GM19193 (cell line): ENCODE measurements around the gene DCDC1.

Experiments
- POLR2A ChIP-seq: IDR thresholded peaks from 4 replicates; pipeline ENCODE4 v1.6.1; 2011; ENCODE audit not compliant: insufficient read depth, insufficient read length; ENCODE audit errors: extremely low read depth

DCDC1 gene

DNA sequence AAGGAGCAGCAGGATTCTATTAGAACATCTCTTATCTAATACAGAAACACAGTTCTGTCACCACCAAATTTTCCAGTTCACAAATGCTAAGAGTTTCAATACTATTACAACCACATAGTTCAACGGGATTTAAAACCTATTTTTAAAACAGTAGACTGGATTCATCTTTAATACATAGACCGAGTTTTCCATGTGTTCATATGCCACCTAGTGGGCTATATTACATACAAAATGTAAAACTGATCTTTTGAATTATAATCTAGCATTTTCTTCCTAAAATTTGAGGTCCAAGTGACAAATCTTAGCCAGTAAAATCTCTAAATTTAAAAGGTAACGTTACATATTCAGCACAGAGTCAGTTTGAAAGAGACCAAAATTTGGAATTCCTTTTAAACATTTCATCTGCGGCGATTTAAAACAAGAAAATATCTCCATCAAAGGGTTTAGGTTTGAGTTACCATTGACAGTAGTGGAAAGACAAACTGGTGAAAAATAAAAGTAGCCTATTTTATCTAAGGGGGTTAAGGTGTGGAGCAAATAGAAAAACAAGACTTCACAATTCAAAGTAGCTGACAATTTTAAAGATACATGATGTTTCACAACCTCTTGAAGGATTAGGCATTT lies 514.0 kb downstream of the DCDC1 start:
- no peak for TF ChIP-seq POLR2A

DNA sequence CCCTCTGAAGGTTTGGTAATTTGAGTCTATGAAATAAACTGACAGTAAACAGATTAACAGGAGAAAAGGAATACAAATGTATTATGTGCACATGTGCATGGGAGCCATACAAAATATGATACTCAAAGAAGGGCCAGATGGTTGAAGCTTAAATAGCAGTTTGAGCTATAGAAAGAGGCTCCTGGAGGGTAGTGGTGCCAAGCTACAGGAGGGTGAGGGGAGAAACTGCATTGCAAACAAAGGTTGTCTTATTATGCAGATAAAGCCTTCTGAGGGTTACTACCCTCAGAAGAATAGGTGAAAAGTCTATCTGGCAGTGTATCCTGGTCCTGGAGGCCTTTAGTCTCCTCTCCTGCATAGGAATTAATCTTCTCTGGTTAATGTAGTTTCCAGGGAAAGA lies 516.1 kb downstream of the DCDC1 start:
- TF ChIP-seq POLR2A: no peak

DNA sequence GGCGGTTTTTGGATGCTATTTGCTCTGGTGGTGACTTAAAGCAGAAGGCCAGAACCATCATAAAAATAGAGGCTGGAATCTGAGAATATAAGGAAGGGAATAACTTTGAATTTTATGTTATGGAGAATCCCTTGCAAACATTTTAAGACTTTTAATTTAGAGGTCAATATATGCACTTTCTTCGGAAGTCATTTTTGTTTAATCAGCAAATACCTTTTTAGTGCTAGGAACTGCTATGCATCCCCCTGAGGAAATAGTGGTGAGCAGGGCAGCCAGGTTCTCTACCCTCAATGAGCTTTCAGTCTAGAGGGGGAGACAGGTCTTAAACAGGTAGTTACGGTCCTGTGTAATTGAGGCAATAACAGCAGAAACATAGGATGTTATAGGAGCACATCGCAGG lies 516.9 kb downstream of the DCDC1 start:
- TF ChIP-seq POLR2A: no peak

DNA sequence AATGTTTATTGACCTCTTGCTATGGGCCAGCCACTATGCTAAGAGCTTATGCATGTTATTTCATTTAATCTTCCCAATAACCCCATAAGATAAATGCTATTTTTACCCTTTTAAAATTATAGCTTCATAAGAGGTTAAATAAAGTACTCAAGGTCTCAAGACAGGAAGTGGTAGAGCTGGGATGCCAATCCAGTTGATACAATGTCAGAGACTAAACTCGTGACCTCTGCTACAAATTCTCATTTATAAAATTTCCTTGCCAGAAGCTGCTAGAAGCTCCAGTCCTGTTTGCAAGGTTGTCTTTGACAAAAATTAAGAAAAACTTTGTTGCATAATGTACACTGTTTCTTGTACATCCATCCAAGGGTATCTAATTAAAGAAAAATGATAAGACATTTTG lies 517.4 kb downstream of the DCDC1 start:
- TF ChIP-seq POLR2A: no peak

DNA sequence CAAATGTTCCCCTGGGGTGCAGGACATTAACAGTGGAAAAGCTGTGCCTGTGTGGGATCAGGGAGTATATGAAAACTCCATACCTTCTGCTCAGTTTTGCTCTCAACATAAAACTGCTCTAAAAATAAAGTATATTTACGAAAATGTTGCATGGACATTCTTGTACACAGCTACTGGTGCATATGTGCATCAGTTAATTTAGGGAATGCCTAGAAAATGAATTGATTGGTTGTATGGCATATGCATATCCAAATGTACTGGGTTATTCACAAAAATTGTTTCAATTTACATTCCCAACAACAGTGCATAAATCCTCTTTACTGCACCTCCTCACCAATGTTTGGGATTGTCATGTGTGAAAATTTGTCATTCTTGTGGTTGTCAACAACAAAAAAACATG lies 532.3 kb downstream of the DCDC1 start:
- no peak for TF ChIP-seq POLR2A

DNA sequence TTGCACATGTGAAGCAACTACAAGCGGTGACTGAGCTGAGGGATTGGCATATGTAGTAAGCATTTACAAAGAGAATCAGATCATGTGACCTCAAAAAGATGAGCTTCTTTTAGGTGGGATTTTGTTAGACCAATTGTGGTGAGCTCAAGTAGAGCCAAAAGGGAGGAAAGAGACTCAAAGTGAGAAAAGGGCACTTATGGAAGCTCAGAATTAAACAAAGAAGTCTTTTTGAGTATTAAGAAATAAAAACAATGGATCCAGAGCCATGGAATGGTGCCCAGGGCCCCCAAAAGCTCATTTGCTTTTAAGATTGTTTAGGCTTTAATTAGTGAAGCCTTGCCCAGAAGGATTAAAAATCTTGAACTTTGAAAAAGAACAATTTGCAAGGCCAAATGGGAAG lies 536.7 kb downstream of the DCDC1 start:
- no peak for TF ChIP-seq POLR2A

DNA sequence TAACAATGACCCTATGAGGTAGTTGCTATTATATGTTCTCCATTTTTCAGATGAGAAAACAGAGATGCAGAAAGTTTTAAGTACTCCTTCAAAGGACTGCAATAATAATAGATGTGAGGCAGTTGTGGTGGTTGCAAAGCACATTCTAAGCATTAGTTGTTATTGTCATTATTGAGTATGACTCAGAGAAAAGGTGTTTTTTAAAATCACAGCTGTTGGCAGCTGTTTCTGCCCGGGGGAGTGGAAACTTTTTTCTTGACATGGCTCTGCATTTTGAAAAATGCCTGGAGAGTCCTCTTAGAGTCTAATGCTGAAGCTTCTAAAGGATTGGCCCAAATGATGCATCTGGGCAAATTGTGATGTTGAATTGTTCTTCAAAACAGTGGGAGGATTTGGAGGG lies 538.9 kb downstream of the DCDC1 start:
- no peak for TF ChIP-seq POLR2A

DNA sequence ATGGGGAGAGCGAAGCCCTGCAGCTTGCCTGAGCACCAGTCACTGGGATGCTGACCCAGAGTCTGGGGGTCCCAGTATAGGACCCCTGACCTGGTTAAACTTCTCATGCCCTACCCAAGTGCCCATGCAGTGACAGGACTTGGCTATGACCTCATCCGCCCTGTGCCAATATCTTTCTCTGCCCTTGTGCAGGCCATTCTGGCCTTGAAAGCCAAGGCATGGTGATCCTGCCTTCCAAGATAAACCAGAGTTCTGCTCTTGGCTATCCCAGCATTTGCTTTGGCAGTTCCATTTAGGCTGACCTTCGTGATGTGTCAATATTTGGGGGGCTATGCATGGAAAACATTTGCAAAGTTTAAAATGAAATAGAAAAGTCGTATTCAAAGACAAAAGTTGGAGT lies 542.6 kb downstream of the DCDC1 start:
- TF ChIP-seq POLR2A: no peak

DNA sequence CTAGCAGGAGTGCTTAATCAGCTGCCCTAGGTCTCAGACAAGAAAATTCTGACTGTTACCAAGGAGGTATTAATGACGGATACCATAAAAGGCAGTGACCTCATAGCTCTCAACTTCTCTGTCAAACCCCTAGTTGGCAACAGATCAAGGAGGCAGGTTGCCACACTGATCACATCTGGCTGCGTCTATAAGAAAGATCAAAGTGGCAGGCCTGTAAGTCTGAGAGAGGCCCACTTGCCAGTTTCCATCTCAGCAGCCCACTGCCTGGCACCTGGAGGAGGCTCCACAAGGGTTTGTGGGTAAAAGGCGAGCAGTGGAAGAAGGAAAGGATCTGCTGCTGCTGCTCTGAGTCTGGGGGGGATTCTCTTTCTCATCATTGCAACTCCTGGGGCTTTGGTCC lies 543.8 kb downstream of the DCDC1 start:
- no peak for TF ChIP-seq POLR2A

DNA sequence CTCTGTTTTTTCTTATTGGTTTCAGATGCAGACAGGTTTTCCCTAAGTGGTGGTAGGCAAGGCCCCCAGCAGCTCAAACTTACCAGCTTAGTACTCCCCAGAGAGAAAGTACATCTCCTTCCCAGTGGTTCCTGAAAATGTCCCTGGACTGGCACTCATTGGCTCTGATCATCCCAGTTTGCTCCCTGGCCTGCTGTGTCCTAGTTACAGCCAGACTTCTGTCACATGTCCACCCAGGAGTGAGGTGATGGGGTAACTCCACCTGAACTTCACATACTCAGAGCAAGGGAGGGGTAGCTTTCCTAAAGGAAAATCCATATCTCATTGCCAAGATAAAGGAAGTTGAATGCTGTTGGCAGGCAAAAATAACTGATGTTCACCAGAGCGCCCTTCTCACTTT lies 546.4 kb downstream of the DCDC1 start:
- no peak for TF ChIP-seq POLR2A

DNA sequence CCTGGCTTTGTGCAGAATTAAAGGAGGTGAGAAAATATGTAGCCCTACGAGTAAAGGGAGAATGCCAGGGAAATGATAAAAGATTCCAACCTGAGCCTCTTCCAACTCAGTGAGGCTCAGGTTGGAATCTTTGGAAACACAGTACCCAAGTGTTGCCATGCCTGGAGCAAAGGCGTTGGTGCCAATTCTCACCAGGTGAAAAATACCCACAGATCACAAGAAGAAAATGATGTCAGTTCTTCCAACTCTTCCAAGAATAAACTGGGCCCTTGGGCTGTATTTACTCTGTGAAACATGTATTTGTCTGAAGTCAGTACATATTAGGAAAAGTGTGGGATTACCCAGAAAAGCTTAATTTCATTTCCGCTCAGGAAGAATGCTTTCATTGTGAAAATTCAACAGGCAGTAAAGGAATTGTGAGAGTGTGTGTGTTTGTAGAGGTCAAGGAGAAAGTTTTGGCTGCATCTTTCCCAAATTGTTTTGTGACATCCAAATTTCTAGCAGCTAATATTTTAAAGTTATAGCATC lies 548.0 kb downstream of the DCDC1 start:
- TF ChIP-seq POLR2A: no peak

DNA sequence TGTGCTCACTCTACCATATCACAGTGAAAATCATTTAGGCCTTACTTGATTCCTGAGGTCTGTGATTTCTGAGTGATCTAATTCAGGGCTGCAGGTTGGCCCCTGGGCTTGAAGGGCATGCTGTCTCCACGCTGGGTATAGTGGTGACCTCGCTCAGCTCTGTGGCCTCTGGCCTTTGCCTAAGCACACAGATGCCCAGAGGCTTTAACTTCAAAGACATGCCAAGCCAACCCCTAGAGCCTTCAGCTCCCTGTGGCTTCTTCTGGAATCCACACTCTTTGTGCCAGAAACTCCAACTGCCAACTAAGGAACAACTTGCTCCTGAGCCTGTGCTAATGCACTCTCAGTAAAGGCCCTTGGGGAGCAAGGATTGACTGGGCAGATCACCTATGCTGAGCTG lies 550.8 kb downstream of the DCDC1 start:
- no peak for TF ChIP-seq POLR2A

DNA sequence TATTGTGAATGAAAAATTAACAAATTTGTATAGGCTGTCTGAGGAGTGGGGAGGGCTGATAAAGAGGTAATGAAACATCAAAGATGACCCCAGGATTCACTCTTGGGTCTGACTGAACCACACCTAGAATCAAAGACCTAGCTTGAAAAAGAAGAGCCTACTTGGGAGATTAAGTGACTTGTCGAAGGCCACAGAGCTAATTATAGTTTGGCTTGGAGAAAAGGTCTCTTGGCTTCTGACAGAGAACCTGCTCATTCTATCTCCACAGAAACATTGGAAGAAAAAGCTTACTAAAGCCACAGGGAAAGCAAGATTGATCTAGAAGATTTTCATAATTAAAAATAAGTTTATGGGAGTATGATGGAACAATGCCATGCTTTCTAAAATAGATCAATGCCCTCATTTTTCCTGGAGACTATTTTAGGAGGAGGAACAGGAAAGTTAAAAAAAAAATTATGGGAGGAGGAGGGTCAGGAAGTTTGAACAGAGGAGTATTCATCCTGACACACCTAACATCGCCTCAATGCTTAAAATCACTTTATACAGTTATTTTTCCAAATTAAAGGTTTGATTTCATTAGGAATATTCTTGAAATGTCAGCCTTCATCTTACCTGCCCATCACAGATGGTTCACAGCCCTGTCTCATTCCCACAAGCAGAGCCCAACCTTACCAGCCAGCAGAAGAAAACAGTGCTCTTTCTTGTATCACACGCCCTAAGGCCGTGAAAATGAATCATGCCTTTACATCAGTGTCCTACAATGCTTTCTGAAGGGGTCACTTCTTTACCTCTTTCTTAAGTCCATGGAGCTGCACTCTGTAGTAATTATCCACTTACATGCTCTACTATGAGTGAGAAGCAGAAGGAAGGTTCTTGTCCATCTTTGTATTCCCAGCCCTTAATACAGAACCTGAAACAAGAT lies 552.3 kb downstream of the DCDC1 start:
- no peak for TF ChIP-seq POLR2A

DNA sequence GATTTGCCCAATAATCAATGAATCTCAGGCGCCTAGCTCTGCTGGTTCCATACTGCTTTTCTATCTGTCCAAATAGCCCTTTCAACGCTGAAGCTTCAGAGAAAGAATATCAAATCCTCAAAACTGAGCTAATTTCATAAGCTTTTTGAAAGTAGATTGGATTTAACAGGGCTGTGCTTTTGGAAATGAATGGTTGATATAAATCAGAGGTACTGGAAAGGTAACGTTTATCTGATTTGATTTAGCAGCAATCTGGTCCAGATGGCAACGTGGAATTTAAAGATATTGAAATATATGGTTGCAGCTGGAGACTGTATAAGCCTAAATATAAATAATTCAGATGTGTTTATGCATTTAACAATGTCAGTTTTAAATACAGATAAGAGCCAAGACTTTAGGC lies 553.9 kb downstream of the DCDC1 start:
- no peak for TF ChIP-seq POLR2A

DNA sequence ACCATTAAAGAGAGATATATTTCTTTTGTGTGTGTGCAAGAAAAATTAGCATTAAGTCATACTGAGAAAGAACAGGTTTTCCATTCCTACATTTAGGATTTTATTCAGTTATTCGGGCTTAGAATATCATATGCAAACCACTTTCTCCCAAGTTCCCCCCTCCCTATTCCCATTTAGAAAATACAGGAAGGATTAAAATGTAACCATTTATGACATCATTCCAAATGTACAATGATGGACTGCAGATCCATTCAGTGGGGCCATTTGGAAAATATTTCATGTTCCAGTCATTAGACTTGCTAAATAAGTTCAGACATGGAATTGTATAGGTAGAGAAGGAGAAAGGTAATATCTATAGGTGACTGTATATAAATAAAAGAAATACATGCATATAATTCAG lies 554.8 kb downstream of the DCDC1 start:
- TF ChIP-seq POLR2A: no peak
